Astrocyte (in vitro differentiated cells and primary cell): ENCODE measurements around the gene WWP2. TPM values are rescaled to one million over a fixed set of nuclear protein-coding genes. Genes with fewer than 3 reads are reported as not detected.

Source experiments
- DNase-seq: peaks from one replicate; pipeline ENCODE4 v3.0.0-alpha.2; 2010; ENCODE audit warnings: low read depth
- FAIRE-seq: peaks from 2 replicates; lab custom pipeline; 2011; peaks lifted over from hg19 to GRCh38; lab: Jason Lieb, UNC
- H2AFZ ChIP-seq: 2 replicates; pipeline ENCODE4 v1.6.0; 2012; ENCODE audit warnings: low read depth, low read length, inconsistent platforms
- H3K27ac ChIP-seq: 2 replicates; pipeline ENCODE4 v1.5.1; 2011; ENCODE audit warnings: low read depth, low read length, inconsistent platforms
- H3K27me3 ChIP-seq: 2 replicates; pipeline ENCODE4 v1.6.0; 2011; ENCODE audit warnings: low read length, inconsistent platforms; ENCODE audit not compliant: insufficient read depth
- H3K36me3 ChIP-seq: 2 replicates; pipeline ENCODE4 v1.5.1; 2011; ENCODE audit warnings: low read length, inconsistent platforms; ENCODE audit not compliant: insufficient read depth
- H3K4me1 ChIP-seq: 2 replicates; pipeline ENCODE4 v1.5.1; 2011; ENCODE audit warnings: low read length, inconsistent platforms; ENCODE audit not compliant: insufficient read depth
- H3K4me2 ChIP-seq: 2 replicates; pipeline ENCODE4 v1.6.0; 2012; ENCODE audit warnings: low read length, inconsistent platforms
- H3K4me3 ChIP-seq: 2 replicates; pipeline ENCODE4 v1.5.1; 2011; ENCODE audit warnings: low read depth, mild to moderate bottlenecking, low read length, inconsistent platforms; ENCODE audit not compliant: insufficient read depth
- H3K79me2 ChIP-seq: 2 replicates; pipeline ENCODE4 v1.6.0; 2012; ENCODE audit warnings: mild to moderate bottlenecking, low read length, inconsistent platforms; ENCODE audit not compliant: insufficient read depth
- H3K9ac ChIP-seq: 2 replicates; pipeline ENCODE4 v1.6.0; 2012; ENCODE audit warnings: mild to moderate bottlenecking, low read length, inconsistent platforms
- H3K9me3 ChIP-seq: 2 replicates; pipeline ENCODE4 v1.5.1; 2012; ENCODE audit warnings: low read depth, mild to moderate bottlenecking, low read length, inconsistent platforms; ENCODE audit not compliant: insufficient read depth
- H4K20me1 ChIP-seq: 2 replicates; pipeline ENCODE4 v1.6.0; 2012; ENCODE audit warnings: low read length, inconsistent platforms; ENCODE audit not compliant: insufficient read depth
- H3K27ac Mint-ChIP-seq: one replicate; pipeline ENCODE4 v1.8.0; 2021; ENCODE audit warnings: mild to moderate bottlenecking, mixed read lengths; ENCODE audit not compliant: unreplicated experiment
- H3K27me3 Mint-ChIP-seq: one replicate; pipeline ENCODE4 v1.8.0; 2021; ENCODE audit warnings: low read depth, mixed read lengths; ENCODE audit not compliant: unreplicated experiment
- H3K36me3 Mint-ChIP-seq: one replicate; pipeline ENCODE4 v1.8.0; 2021; ENCODE audit warnings: low read depth, mixed read lengths; ENCODE audit not compliant: unreplicated experiment
- H3K4me1 Mint-ChIP-seq: one replicate; pipeline ENCODE4 v1.8.0; 2021; ENCODE audit warnings: low read depth, mixed read lengths; ENCODE audit not compliant: unreplicated experiment
- H3K4me3 Mint-ChIP-seq: one replicate; pipeline ENCODE4 v1.8.0; 2021; ENCODE audit warnings: mild to moderate bottlenecking, moderate library complexity, mixed read lengths; ENCODE audit not compliant: unreplicated experiment
- H3K9me3 Mint-ChIP-seq: one replicate; pipeline ENCODE4 v1.8.0; 2021; ENCODE audit warnings: mild to moderate bottlenecking, mixed read lengths; ENCODE audit not compliant: unreplicated experiment
- EZH2 ChIP-seq: IDR thresholded peaks from 2 replicates; pipeline ENCODE4 v1.6.1; 2012; ENCODE audit warnings: mild to moderate bottlenecking, low read length, inconsistent platforms; ENCODE audit not compliant: insufficient read depth
- total RNA-seq: library from RNA; stranded (reverse); gene quantifications from 2 replicates; pipeline ENCODE4 v1.2.1, GENCODE V29; 2021
- TF ChIP-seq, protein P1 (sequence below): IDR thresholded peaks from 2 replicates; pipeline ENCODE4 v1.5.1; 2011; ENCODE audit warnings: low read depth, mild to moderate bottlenecking, inconsistent platforms, low read length, moderate library complexity; ENCODE audit not compliant: insufficient read depth

The WWP2 gene
- total RNA-seq, 1 donor from 2014 or later, result 28.7 TPM

DNA sequence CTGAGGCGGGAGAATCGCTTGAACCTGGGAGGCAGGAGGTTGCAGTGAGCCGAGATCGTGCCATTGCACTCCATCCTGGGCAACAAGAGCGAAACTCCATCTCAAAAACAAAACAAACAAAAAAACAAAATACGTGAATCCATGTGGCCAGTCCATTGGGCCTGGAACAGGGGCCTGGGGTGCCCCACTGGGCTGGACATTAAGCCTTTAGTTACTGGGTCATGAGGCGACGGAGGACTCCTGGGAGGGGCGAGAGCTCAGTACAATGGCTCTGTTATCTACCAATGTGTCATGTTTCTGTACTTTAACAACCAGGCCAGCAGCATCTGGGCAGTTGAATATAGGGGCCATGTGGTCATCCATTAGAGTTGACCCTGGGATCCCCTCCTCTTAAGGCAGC is 170.1 kb downstream of the WWP2 start:
- Histone ChIP-seq H4K20me1 (no peaks in the 10 kb centered on the region), H3K9me3 (no peaks in the 10 kb centered on the region), H3K36me3 (peaks cover 5% of the 10 kb centered on the region), H3K27me3 (no peaks in the 10 kb centered on the region), H3K27ac (no peak overlapping the region), H3K79me2 (peaks cover 3% of the 10 kb centered on the region), H3K4me2 (no peak overlapping the region), H3K9ac (no peak overlapping the region), H3K4me3 (no peak overlapping the region), H3K4me1 (peaks cover 6% of the 10 kb centered on the region), H2AFZ (no peak overlapping the region)
- Mint-ChIP-seq H3K27ac (no peak overlapping the region), H3K27me3 (no peaks in the 10 kb centered on the region), H3K4me1 (peaks cover 6% of the 10 kb centered on the region), H3K36me3 (peaks cover 34% of the 10 kb centered on the region), H3K9me3 (no peaks in the 10 kb centered on the region), H3K4me3 (peak overlapping the region; percentile 57)
- FAIRE-seq (no peak), DNase-seq (no peak)
- TF ChIP-seq EZH2, result no peak
- TF ChIP-seq, protein P1, sequence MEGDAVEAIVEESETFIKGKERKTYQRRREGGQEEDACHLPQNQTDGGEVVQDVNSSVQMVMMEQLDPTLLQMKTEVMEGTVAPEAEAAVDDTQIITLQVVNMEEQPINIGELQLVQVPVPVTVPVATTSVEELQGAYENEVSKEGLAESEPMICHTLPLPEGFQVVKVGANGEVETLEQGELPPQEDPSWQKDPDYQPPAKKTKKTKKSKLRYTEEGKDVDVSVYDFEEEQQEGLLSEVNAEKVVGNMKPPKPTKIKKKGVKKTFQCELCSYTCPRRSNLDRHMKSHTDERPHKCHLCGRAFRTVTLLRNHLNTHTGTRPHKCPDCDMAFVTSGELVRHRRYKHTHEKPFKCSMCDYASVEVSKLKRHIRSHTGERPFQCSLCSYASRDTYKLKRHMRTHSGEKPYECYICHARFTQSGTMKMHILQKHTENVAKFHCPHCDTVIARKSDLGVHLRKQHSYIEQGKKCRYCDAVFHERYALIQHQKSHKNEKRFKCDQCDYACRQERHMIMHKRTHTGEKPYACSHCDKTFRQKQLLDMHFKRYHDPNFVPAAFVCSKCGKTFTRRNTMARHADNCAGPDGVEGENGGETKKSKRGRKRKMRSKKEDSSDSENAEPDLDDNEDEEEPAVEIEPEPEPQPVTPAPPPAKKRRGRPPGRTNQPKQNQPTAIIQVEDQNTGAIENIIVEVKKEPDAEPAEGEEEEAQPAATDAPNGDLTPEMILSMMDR, result no peak

DNA sequence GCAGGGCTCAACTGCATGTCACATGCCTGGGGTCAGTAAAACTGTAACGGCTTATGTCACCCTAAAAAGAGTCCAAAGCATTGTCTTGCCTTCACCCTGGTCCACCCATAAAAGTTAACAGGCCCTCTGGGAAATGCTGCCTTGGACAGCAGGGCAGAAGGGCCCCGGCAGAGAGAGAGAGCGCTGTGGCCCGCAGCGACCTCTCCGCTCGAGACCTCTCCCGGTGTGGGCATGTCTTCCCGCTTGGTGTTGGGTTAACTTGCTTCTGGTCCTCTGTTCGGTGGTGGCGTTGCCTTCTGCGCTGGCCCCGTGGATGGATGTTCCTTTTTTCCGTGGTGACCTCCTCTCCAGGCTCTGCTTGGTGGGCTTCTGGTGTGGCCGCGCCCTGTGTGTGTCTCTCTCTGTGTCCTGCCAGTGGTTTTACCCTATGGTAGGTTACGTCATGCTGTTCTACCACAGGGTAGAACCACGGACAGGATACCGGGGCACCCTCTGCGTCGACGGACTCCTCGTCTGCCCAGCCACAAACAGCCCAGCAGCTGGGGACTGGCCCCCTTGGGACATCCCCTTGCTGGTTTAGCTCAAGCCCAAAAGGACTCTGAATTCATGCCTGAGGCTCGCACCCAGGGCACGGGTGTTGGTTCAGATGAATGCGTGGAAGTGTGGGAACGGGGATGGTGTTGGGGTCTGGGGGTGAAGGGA is 170.7 kb downstream of the WWP2 start:
- TF ChIP-seq, protein P1, result no peak
- H3K36me3 ChIP-seq, result peaks cover 11% of the 10 kb centered on the region
- H3K27ac Mint-ChIP-seq, result no peak overlapping the region
- no peak for DNase-seq
- no peak overlapping the region for H3K4me3 Mint-ChIP-seq
- peaks cover 2% of the 10 kb centered on the region for H3K4me1 Mint-ChIP-seq
- H3K9ac ChIP-seq, result no peak overlapping the region
- H3K4me3 ChIP-seq, result no peak overlapping the region
- no peaks in the 10 kb centered on the region for H3K27me3 Mint-ChIP-seq
- no peak overlapping the region for H2AFZ ChIP-seq
- no peaks in the 10 kb centered on the region for H3K9me3 ChIP-seq
- H3K36me3 Mint-ChIP-seq, result peaks cover 38% of the 10 kb centered on the region
- no peak overlapping the region for H3K27ac ChIP-seq
- H3K4me2 ChIP-seq, result no peak overlapping the region
- H3K79me2 ChIP-seq, result no peaks in the 10 kb centered on the region
- no peak for FAIRE-seq
- H3K9me3 Mint-ChIP-seq, result no peaks in the 10 kb centered on the region
- no peaks in the 10 kb centered on the region for H3K27me3 ChIP-seq
- peaks cover 3% of the 10 kb centered on the region for H3K4me1 ChIP-seq
- no peaks in the 10 kb centered on the region for H4K20me1 ChIP-seq

DNA sequence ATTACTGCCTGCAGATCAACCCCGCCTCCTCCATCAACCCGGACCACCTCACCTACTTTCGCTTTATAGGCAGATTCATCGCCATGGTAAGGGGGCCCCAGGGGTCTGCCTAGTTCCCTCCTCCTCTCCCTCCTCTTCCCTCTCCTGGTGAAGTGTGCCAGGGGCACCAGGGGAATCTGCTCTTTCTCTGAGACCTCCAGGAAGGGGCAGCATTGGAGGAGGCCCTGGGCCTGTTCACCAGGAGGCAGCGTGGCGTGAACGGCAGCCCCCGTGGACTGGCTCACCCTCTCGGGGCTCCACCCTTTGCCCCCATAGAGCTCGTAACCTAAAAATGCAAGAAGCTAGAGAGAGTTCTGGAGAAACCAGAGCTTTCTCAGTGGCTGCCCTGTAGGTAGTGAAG is 171.9 kb downstream of the WWP2 start:
- H3K9ac ChIP-seq, result no peak overlapping the region
- no peaks in the 10 kb centered on the region for H3K79me2 ChIP-seq
- peaks cover 40% of the 10 kb centered on the region for H3K36me3 Mint-ChIP-seq
- no peak overlapping the region for H3K4me3 ChIP-seq
- H3K9me3 ChIP-seq, result no peaks in the 10 kb centered on the region
- DNase-seq, result no peak
- no peaks in the 10 kb centered on the region for H4K20me1 ChIP-seq
- no peak overlapping the region for H3K27ac ChIP-seq
- H3K9me3 Mint-ChIP-seq, result no peaks in the 10 kb centered on the region
- H3K4me1 Mint-ChIP-seq, result no peaks in the 10 kb centered on the region
- no peak for FAIRE-seq
- H3K4me1 ChIP-seq, result peaks cover 3% of the 10 kb centered on the region
- no peak overlapping the region for H2AFZ ChIP-seq
- H3K4me2 ChIP-seq, result no peak overlapping the region
- H3K36me3 ChIP-seq, result peaks cover 16% of the 10 kb centered on the region
- H3K27me3 Mint-ChIP-seq, result no peaks in the 10 kb centered on the region
- no peaks in the 10 kb centered on the region for H3K27me3 ChIP-seq
- H3K4me3 Mint-ChIP-seq, result no peak overlapping the region
- H3K27ac Mint-ChIP-seq, result no peak overlapping the region
- TF ChIP-seq, protein P1, result no peak
- TF ChIP-seq EZH2, result no peak
